ENCODE results near the gene HIPK2. TPM values are rescaled to one million over a fixed set of nuclear protein-coding genes. Genes with fewer than 3 reads are reported as not detected.

The HIPK2 gene
- total RNA-seq, 2 donors from 2014 or later = 22.1 to 26.4 TPM

DNA sequence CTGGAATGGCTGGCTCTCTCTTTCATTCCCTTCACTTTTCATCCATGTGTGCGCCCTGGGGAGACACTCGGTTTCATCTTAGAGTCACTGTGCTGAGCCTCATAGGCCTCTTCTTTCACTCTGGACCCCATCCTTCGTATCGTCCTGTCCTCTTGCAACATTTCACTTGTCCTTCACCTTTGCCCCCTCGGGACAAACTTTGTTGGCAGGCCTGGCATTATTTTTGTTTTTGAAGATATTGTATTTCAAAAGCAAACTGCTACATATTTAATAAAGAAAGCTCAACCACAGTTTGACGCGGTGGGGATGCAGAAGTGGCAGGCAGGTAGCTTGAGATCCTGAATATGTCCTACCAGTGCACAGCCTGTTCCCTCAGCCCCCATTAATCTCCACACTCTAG lies 36.6 kb downstream of the HIPK2 start:
- Histone ChIP-seq H3K4me1 (peaks cover 57% of the 10 kb centered on the region), H3K27me3 (no peaks in the 10 kb centered on the region), H3K36me3 (replicated peaks in 1 of 2; ENCODE audit: insufficient read depth in 1 of 2, low read depth in 2 of 2) (no peaks in the 10 kb centered on the region), H3K27ac (peak overlapping the region; percentile 58 to 70 (median 64)), H3K4me3 (no peak overlapping the region), H3K9me3 (no peaks in the 10 kb centered on the region)
- DNase-seq = no peak
- TF ChIP-seq POLR2A (IDR thresholded peaks at IDR 0.05) = no peak
- TF ChIP-seq, protein P1, sequence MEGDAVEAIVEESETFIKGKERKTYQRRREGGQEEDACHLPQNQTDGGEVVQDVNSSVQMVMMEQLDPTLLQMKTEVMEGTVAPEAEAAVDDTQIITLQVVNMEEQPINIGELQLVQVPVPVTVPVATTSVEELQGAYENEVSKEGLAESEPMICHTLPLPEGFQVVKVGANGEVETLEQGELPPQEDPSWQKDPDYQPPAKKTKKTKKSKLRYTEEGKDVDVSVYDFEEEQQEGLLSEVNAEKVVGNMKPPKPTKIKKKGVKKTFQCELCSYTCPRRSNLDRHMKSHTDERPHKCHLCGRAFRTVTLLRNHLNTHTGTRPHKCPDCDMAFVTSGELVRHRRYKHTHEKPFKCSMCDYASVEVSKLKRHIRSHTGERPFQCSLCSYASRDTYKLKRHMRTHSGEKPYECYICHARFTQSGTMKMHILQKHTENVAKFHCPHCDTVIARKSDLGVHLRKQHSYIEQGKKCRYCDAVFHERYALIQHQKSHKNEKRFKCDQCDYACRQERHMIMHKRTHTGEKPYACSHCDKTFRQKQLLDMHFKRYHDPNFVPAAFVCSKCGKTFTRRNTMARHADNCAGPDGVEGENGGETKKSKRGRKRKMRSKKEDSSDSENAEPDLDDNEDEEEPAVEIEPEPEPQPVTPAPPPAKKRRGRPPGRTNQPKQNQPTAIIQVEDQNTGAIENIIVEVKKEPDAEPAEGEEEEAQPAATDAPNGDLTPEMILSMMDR (IDR thresholded peaks at IDR 0.05) = no peak
- ATAC-seq = no peak
- WGBS, 2 donors = 67 to 68% methylated on average over 7 of the region's 7 CpGs
- intact Hi-C loops (cut with DNase I) = no loop called here

- DNase-seq = peak; percentile 54 to 78 (median 68)
Observed at GRCh38 chr7:139739863-139740597, 37.8 kb downstream of the HIPK2 start.

DNA sequence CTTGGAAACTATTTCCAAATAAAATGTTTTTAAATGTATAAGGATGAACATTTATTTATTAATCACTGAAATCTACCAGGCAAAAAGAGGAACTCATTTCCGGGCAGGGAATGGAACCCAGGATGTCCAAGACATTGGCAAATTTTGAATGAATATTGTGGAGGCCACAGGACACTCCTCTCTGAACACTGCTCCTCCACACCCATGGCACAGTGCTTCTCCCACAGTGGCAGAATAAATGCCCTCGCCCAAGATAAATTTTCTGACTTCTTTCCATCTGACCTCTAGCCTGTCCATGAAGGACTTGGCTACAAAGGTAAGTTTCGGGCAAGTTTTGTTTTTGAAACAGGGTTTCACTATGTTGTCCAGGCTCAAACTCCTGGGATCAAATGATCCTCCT lies 39.0 kb downstream of the HIPK2 start:
- ATAC-seq (no peak), DNase-seq (no peak)
- intact Hi-C loops (cut with DNase I) = no loop called here
- Histone ChIP-seq H3K36me3 (replicated peaks in 1 of 2; ENCODE audit: insufficient read depth in 1 of 2, low read depth in 2 of 2) (no peaks in the 10 kb centered on the region), H3K4me1 (peaks cover 61% of the 10 kb centered on the region), H3K27ac (no peak overlapping the region), H3K9me3 (no peaks in the 10 kb centered on the region), H3K4me3 (no peak overlapping the region), H3K27me3 (no peaks in the 10 kb centered on the region)
- WGBS, 2 donors = 88% methylated on average over 3 of the region's 3 CpGs
- TF ChIP-seq, protein P1 (IDR thresholded peaks at IDR 0.05) = no peak
- TF ChIP-seq POLR2A (IDR thresholded peaks at IDR 0.05) = no peak

More at GRCh38 chr7:139739863-139740597, 37.8 kb downstream of the HIPK2 start:
- Histone ChIP-seq H3K36me3 (replicated peaks in 1 of 2; ENCODE audit: insufficient read depth in 1 of 2, low read depth in 2 of 2) (no peaks in the 10 kb centered on the region), H3K4me1 (peaks cover 49% of the 10 kb centered on the region), H3K27me3 (no peaks in the 10 kb centered on the region), H3K27ac (peak overlapping the region; percentile 58 to 70 (median 64)), H3K9me3 (no peaks in the 10 kb centered on the region), H3K4me3 (no peak overlapping the region)
- ATAC-seq = peak; percentile 69
- TF ChIP-seq POLR2A (IDR thresholded peaks at IDR 0.05) = no peak
- TF ChIP-seq, protein P1 (IDR thresholded peaks at IDR 0.05) = no peak
- WGBS, 2 donors = 25 to 42% methylated on average over 12 to 17 of the region's 17 CpGs
- intact Hi-C loops (cut with DNase I) = no loop called here

DNA sequence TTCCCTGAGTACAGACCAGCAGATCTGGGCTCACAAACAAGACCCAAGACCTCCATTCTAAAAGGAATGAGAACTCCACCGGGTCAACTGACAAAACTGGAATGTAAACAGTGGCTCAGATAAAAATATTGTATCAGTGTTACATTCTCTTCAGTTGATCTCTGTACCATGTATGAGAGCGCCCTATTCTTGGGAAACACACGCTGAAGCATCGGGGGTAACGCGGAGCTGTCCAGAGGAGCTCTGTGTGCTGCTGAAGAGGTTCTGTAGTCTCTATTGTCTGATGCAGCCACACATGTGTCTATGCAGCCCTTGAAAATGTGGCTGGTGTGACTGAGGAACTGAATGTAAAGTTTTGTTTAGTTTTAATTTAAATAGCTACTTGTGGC lies 39.7 kb downstream of the HIPK2 start:
- DNase-seq (no peak), ATAC-seq (no peak)
- no peaks in the 10 kb centered on the region for H3K9me3 ChIP-seq
- TF ChIP-seq POLR2A (IDR thresholded peaks at IDR 0.05) = no peak
- TF ChIP-seq, protein P1 (IDR thresholded peaks at IDR 0.05) = no peak
- peaks cover 58% of the 10 kb centered on the region for H3K4me1 ChIP-seq
- WGBS, 2 donors = 79 to 81% methylated on average over 6 of the region's 6 CpGs
- H3K36me3 ChIP-seq (replicated peaks in 1 of 2; ENCODE audit: insufficient read depth in 1 of 2, low read depth in 2 of 2) = no peaks in the 10 kb centered on the region
- no peaks in the 10 kb centered on the region for H3K27me3 ChIP-seq
- peak overlapping the region in 2 of 4 donors; percentile 2 to 32 for H3K27ac ChIP-seq
- intact Hi-C loops (cut with DNase I) = no loop called here
- no peak overlapping the region for H3K4me3 ChIP-seq

All from body of pancreas (tissue), 4 donors.